SK-N-SH treated with all-trans-retinoic acid at 6 μM for 48 hours (cell line): ENCODE measurements around the gene PEX1.

Experiments
- ARNTL ChIP-seq: fragments of 450-650 bp; formaldehyde crosslinking; IDR thresholded peaks from 2 replicates; pipeline ENCODE4 v1.5.0; 2020; ENCODE audit warnings: low read depth, mild to moderate bottlenecking, moderate library complexity, borderline replicate concordance
- CREB5 ChIP-seq: fragments of 250-450 bp; sonication (Bioruptor Pico); IDR thresholded peaks from 2 replicates; pipeline ENCODE4 v1.5.1; 2020; ENCODE audit warnings: low read depth, mild to moderate bottlenecking, moderate library complexity
- GLIS3 ChIP-seq: fragments of 250-450 bp; sonication (Bioruptor Pico); IDR thresholded peaks from 2 replicates; pipeline ENCODE4 v1.5.0; 2020; ENCODE audit warnings: mild to moderate bottlenecking, moderate library complexity
- ISL1 ChIP-seq: fragments of 250-450 bp; sonication (Bioruptor Pico); IDR thresholded peaks from 2 replicates; pipeline ENCODE4 v2.1.2; 2022; ENCODE audit warnings: mild to moderate bottlenecking, moderate library complexity
- OSR1 ChIP-seq: fragments of 250-450 bp; sonication (Bioruptor Pico); IDR thresholded peaks from 2 replicates; pipeline ENCODE4 v1.8.0; 2022; ENCODE audit warnings: moderate library complexity, mild to moderate bottlenecking, inconsistent platforms
- PATZ1 ChIP-seq: fragments of 250-450 bp; sonication (Bioruptor Pico); IDR thresholded peaks from 2 replicates; pipeline ENCODE4 v1.8.0; 2020; ENCODE audit warnings: mild to moderate bottlenecking, moderate library complexity, borderline replicate concordance
- PPARA ChIP-seq: fragments of 250-450 bp; sonication (Bioruptor Pico); IDR thresholded peaks from 2 replicates; pipeline ENCODE4 v1.5.0; 2020; ENCODE audit warnings: mild to moderate bottlenecking, borderline replicate concordance
- RARB ChIP-seq: fragments of 250-450 bp; sonication (Bioruptor Pico); IDR thresholded peaks from 2 replicates; pipeline ENCODE4 v1.8.0; 2021; ENCODE audit warnings: mild to moderate bottlenecking, moderate library complexity
- TOX ChIP-seq: fragments of 250-450 bp; sonication (Bioruptor Pico); IDR thresholded peaks from 2 replicates; pipeline ENCODE4 v1.8.0; 2021; ENCODE audit warnings: mild to moderate bottlenecking, moderate library complexity, borderline replicate concordance
- ZC3H10 ChIP-seq: fragments of 250-450 bp; sonication (Bioruptor Pico); IDR thresholded peaks from 2 replicates; pipeline ENCODE4 v1.5.1; 2021; ENCODE audit warnings: mild to moderate bottlenecking, moderate library complexity
- ZFP3 ChIP-seq: fragments of 250-450 bp; sonication (Bioruptor Pico); IDR thresholded peaks from 2 replicates; pipeline ENCODE4 v1.5.0; 2020; ENCODE audit warnings: mild to moderate bottlenecking, moderate library complexity

- no peak for TF ChIP-seq ZC3H10
- no peak for TF ChIP-seq ZFP3
- no peak for TF ChIP-seq TOX
- no peak for TF ChIP-seq CREB5 (CRISPR knock-in tag)
- TF ChIP-seq PATZ1 (CRISPR knock-in tag), result no peak
- TF ChIP-seq OSR1 (CRISPR knock-in tag), result no peak
- no peak for TF ChIP-seq PPARA
- TF ChIP-seq GLIS3 (CRISPR knock-in tag), result no peak
- no peak for TF ChIP-seq ISL1
- TF ChIP-seq ARNTL (CRISPR knock-in tag), result no peak
- TF ChIP-seq RARB, result no peak
These were observed 8.3 kb downstream of the PEX1 start for GRCh38 chr7:92520024-92520423.
